H7 (cell line): ENCODE data around the gene F2RL3. TPM values are rescaled to one million over a fixed set of nuclear protein-coding genes. Genes with fewer than 3 reads are reported as not detected.

Experiments used
- DNase-seq: peaks from one replicate; pipeline ENCODE4 v3.0.0; 2012
- H3K27me3 ChIP-seq: 2 replicates; pipeline ENCODE4 v1.6.0; 2011; ENCODE audit warnings: mild to moderate bottlenecking, low read length; ENCODE audit not compliant: control insufficient read depth, insufficient read depth
- H3K36me3 ChIP-seq: replicated peaks from 2 replicates; pipeline ENCODE4 v1.5.1; 2011; ENCODE audit warnings: low read length; ENCODE audit not compliant: control insufficient read depth, insufficient read depth
- H3K4me3 ChIP-seq: 2 replicates; pipeline ENCODE4 v1.5.1; 2011; ENCODE audit warnings: low read depth, mild to moderate bottlenecking, control low read depth, low read length, moderate library complexity; ENCODE audit not compliant: insufficient read depth
- total RNA-seq: library from RNA; depleted of rRNA; stranded (reverse); fragments of >200 nt; shearing (Covaris generic); gene quantifications from 2 replicates; pipeline ENCODE4 v1.2.3, GENCODE V29; 2014; rRNA removed

Gene F2RL3
- total RNA-seq = not detected in 2 replicates

DNA sequence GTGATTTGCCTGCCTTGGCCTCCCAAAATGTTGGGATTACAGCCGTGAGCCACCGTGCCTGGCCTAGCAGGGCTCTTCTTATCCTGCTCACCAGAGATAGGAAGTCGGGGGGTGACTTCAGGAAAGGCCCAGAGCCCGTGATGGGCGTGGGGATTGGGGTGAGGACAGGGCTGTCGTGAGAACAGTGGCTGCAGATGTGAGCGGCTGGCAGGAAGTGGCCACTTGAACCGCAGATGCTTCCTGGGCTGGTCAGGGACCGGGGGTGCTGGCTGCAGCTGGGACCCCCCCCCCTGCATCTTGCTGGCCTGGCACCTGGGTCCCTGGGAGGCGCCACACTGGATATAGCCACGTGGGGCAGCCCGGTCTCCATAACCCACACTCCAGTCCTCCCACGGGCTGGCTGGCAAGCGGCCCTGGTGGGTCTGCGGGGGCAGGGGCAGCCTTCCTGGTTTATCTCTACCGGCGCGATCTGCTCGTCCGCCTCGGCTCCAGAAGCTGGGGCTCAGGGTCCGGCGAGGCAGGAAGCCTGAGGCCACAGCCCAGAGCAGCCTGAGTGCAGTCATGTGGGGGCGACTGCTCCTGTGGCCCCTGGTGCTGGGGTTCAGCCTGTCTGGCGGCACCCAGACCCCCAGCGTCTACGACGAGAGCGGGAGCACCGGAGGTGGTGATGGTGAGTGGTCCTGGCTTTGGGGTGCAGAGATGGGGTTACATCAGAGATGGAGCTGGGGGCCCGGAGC, at the start of gene F2RL3:
TSS of gene F2RL3 (plus strand) at position 371 of the 737 bp plus-strand sequence. CDS start at position 562, 191 bp downstream.
- DNase-seq = peak; percentile 70
- Histone ChIP-seq H3K36me3 (no peaks in the 10 kb centered on the region), H3K27me3 (no peaks in the 10 kb centered on the region), H3K4me3 (no peak within 1 kb of the TSS)

DNA sequence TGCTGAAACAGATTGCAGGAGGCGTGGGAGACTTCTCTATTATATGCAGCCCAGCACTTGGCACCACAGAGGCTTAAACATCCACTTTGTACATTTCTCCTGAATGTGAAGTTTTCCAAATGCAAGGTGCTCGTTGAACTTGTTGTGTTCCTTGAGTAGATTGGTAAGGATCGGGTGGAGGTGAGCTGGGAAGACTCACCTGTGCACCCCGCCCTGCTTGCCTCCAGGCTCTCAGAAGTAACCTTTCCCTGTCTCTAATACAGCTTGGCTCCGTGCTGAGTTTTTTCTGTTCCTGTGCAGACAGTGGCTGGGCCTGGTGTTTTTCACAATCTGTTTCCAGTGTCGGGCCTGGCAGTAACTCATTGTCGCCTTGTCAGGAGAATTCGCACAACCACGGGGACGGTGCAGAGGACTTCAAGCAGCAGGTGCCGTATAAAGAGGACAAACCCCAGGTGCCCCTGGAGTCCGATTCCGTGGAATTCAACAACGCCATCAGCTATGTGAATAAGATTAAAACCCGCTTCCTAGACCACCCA, 47.3 kb upstream of the F2RL3 start:
- no peak overlapping the region for H3K4me3 ChIP-seq
- DNase-seq = no peak
- no peaks in the 10 kb centered on the region for H3K27me3 ChIP-seq
- peaks cover 52% of the 10 kb centered on the region for H3K36me3 ChIP-seq

DNA sequence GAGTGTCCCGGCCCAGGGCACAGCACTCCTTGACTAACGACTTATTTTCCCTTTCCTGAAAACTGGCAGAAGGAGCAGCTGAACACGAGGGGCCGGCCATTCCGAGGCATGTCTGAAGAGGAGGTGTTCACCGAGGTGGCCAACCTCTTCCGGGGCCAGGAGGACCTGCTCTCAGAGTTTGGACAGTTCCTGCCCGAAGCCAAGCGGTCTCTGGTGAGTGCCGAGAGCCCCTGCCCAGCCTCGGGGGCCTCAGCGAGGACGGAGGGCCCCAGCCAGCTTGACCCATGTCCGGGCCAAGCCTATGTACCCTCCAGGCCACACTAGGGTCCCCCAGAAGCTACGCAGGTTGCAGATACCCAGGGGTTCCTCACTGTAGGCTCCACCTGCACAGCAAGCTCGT, 41.9 kb upstream of the F2RL3 start:
- peaks cover 56% of the 10 kb centered on the region for H3K36me3 ChIP-seq
- no peaks in the 10 kb centered on the region for H3K27me3 ChIP-seq
- no peak overlapping the region for H3K4me3 ChIP-seq
- DNase-seq = no peak

- Histone ChIP-seq H3K36me3 (peaks cover 57% of the 10 kb centered on the region), H3K4me3 (no peak overlapping the region), H3K27me3 (no peaks in the 10 kb centered on the region)
- no peak for DNase-seq
Measured at GRCh38 chr19:16847430-16847829, 41.4 kb upstream of the F2RL3 start.

DNA sequence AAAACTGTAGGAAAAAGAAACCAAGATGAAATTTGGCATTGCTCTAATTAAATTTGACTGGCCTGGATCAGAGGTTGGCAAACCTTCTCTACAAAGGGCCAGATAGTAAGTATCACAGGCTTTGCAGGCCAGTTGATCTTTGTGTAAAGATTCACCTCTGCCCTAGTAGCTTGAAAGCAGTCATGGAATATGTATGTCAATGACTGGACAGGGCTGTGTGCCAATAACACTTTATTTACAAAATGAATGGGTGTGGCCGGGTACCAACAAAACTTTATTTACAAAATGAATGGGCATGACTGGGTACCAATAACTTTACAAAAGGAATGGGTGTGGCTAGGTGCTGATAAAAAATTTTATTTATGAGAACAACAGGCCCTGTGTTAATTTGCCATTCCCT, 39.6 kb upstream of the F2RL3 start:
- Histone ChIP-seq H3K36me3 (peaks cover 57% of the 10 kb centered on the region), H3K27me3 (no peaks in the 10 kb centered on the region), H3K4me3 (no peak overlapping the region)
- DNase-seq = no peak

DNA sequence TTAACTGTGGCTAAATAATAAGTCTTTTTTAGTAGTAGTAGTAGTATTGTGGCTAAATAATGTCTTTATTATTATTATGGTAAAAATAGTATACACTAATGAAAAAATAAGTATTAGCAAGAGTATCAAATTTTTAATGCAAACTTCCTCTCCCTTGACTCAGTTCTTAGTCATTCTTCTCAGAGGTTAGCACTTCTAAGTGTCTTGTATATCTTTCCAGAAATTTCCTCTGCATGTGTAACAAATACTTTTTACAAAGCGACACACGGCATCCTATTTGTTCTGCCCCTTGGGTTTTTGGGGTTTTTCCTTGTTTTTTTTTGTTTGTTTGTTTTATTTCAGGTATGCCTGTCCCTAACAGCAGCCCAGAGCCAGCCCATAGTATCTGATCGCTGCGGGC, 38.7 kb upstream of the F2RL3 start:
- Histone ChIP-seq H3K4me3 (no peak overlapping the region), H3K27me3 (no peaks in the 10 kb centered on the region), H3K36me3 (peaks cover 55% of the 10 kb centered on the region)
- DNase-seq = no peak

- peaks cover 51% of the 10 kb centered on the region for H3K36me3 ChIP-seq
- peak; percentile 38 for DNase-seq
- H3K4me3 ChIP-seq = no peak overlapping the region
- H3K27me3 ChIP-seq = no peaks in the 10 kb centered on the region
Measured at GRCh38 chr19:16851031-16851712, 37.6 kb upstream of the F2RL3 start.

- Histone ChIP-seq H3K27me3 (no peaks in the 10 kb centered on the region), H3K36me3 (peaks cover 37% of the 10 kb centered on the region), H3K4me3 (no peak overlapping the region)
- DNase-seq = no peak
Measured at GRCh38 chr19:16853066-16853465, 35.7 kb upstream of the F2RL3 start.

GRCh38 chr19:16856091-16856490, 32.7 kb upstream of the F2RL3 start:
- no peak overlapping the region for H3K4me3 ChIP-seq
- H3K36me3 ChIP-seq = peaks cover 23% of the 10 kb centered on the region
- H3K27me3 ChIP-seq = no peaks in the 10 kb centered on the region
- DNase-seq = peak; percentile 31

DNA sequence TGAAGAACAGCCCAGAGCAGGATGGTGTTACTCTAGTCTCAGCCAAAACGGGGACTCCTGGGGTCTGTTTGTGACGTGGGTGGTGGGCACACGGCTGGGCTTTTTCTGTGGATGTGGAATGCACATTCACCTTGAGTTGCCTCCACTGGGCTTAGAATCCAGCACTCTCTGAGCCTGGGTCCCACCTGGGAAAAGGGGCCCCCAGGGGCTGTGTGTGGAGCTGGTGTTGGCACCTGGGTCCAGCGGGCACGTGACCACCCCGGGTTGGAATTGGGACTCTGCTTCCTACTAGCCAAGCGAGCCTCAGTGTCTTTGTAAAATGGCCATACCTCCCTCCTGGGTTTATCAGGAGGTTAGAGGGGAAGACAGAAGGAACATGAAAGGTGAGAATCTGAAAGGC, 29.2 kb upstream of the F2RL3 start:
- no peak for DNase-seq
- no peaks in the 10 kb centered on the region for H3K27me3 ChIP-seq
- H3K36me3 ChIP-seq = peaks cover 16% of the 10 kb centered on the region
- H3K4me3 ChIP-seq = no peak overlapping the region

GRCh38 chr19:16860118-16860517, 28.7 kb upstream of the F2RL3 start:
- Histone ChIP-seq H3K4me3 (no peak overlapping the region), H3K36me3 (peaks cover 18% of the 10 kb centered on the region), H3K27me3 (no peaks in the 10 kb centered on the region)
- DNase-seq = no peak

DNA sequence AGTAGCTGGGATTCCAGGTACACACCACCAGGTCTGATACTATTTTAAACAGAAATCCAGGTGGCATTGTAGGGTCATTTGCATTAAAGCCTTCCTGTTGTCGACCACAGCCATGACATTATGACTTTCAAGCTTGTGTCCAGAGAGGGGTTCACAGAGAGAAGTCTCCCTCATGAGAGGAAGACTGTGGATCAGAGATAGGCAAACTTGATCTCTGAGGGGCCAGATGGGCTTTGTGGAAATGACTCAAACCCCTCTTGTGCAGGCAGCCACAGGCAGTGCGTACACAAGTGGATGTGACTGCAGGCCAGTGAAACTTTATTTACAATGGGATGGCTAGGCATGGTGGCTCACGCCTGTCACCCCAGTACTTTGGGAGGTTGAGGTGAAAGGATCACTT, 27.8 kb upstream of the F2RL3 start:
- H3K4me3 ChIP-seq = no peak overlapping the region
- no peak for DNase-seq
- H3K27me3 ChIP-seq = no peaks in the 10 kb centered on the region
- peaks cover 25% of the 10 kb centered on the region for H3K36me3 ChIP-seq

DNA sequence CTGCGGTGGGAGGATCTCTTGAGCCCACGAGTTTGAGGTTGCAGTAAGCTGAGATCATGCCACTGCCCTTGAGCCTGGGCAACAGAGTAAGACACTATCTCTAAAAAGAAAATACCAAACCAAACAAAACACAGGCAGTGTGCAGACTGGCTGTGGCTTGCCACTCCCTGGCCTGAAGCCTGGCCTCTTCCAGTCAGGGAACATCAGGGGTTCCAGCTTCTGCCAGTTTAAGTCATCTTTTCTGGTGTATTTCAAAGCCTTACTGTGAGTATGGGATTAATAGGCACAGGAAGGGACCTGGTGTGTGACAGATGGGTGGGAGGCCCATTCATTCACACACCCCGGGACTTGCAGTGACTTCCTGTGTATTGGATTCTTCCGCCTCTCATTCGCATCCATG, 27.0 kb upstream of the F2RL3 start:
- Histone ChIP-seq H3K27me3 (no peaks in the 10 kb centered on the region), H3K4me3 (no peak overlapping the region), H3K36me3 (peaks cover 31% of the 10 kb centered on the region)
- no peak for DNase-seq

DNA sequence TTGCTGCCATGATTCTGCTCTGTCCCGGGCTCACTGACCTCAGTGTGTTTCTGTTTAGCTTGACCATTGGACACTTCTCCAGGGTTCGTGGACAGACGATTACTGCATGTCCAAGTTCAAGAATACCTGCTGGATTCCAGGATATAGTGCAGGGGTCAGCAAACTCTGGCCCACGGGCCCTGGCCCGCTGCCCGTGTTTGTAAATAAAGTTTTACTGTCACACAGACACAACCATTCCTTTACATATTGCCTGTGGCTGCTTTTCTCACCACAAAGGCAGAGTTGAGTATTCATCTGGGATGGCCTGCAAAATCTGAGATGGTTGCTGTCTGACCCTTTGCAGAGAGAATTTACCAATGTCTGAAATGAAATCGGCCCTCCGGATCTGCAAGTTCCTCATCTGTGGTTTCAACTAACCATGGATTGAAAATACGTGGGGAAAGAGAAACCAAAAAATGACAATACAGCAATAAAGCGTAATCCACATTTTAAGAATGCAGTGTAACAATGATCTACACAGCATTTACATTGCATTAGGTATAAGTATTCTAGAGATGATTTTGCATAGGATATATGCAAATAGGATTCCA, 25.9 kb upstream of the F2RL3 start:
- H3K36me3 ChIP-seq = peaks cover 38% of the 10 kb centered on the region
- H3K27me3 ChIP-seq = no peaks in the 10 kb centered on the region
- H3K4me3 ChIP-seq = no peak overlapping the region
- no peak for DNase-seq

GRCh38 chr19:16867211-16867610, 21.6 kb upstream of the F2RL3 start:
- no peak for DNase-seq
- Histone ChIP-seq H3K36me3 (peaks cover 54% of the 10 kb centered on the region), H3K4me3 (no peak overlapping the region), H3K27me3 (no peaks in the 10 kb centered on the region)
